ENCODE measurements around the gene C12orf60. TPM values are rescaled to one million over a fixed set of nuclear protein-coding genes. Genes with fewer than 3 reads are reported as not detected.

C12orf60 gene
- total RNA-seq, 1 donor from 2014 or later: 2.3 TPM

DNA sequence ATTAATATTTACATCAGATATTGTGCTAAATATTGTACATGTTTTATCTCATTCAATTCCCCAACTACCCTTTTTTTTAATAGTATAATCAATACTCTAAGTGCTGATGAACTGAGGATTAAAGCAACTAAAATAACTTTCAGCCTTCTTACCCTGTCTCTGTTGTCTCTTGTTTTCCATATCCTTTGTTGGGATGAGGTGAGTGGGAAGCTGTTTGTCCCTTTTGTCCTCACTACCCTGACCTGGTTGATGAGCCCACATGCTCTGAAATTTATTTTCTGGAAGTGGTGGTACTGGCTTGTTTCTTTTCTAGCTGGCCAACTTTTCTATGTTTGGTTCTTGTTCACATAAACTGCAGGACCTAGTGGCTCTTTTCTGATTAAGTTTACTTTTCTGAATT is 49.4 kb downstream of the C12orf60 start:
- ATAC-seq (no peak), DNase-seq (ENCODE audit: low spot score) (no peak)
- intact Hi-C loops (cut with DNase I): no loop called here

DNA sequence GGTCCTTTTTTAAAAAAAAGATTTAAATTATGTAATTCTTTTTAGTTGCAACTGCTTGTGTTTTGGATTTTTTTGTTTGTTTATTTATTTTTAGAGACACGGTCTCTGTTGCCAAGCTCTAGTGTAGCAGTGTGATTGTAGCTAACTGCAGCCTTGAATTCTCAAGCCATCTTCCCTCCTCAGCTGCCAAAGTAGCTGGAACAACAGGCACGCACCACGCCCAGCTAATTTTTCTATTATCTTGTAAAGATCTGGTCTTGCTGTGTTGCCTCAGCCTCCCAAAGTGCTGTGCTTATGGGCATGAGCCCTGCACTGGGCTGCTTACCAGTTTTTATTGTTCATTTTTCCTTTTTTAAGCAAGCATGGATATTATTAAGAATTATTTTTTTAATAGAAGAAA is 50.5 kb downstream of the C12orf60 start:
- DNase-seq (ENCODE audit: low spot score) (no peak), ATAC-seq (peak; percentile 74)
- intact Hi-C loops (cut with DNase I): no loop called here

DNA sequence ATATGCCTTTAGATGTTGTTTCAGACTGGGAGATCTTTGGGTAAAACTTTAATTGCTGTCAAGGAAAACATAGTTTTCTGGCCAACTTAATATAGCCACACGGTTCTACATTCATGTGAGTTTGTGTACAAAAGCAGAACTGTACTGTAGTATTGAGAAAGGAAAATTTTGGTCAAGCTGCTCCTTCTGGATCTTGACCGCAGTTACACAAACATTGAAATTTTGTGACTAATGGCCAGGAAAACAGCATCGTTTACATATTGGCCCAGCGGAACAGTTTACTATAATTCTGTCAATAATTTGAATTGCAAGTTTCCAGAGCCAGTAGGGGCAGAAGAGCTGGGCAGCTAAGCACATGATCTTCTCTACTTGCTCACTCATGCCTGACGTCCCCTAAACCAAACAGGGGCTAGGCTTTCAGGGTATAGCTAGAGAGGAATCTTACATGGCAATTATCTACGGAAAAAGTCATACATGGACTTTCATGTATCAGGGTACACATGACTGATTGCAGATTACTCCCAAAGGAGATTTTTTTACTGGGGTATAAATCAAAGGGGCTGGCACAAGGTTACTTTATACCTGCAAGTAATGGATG is 51.2 kb downstream of the C12orf60 start:
- intact Hi-C loops (cut with DNase I): no loop called here
- ATAC-seq (peak; percentile 71), DNase-seq (ENCODE audit: low spot score) (no peak)

DNA sequence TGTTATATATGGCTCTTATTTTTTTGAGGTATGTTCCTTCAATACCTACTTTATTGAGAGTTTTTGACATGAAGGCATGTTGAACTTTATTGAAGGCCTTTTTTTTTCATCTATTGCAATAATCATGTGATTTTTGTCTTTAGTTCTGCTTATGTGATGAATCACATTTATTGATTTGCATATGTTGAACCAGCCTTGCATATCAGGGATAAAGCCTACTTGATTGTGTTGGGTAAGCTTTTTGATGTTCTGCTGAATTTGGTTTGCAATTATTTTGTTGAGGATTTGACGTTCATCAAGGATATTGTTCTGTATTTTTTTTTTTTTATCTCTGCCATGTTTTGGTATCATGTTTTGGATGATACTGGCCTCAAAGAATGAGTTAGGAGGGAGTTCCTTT is 55.0 kb downstream of the C12orf60 start:
- no peak for DNase-seq (ENCODE audit: low spot score)
- intact Hi-C loops (cut with DNase I): no loop called here
- no peak for ATAC-seq

DNA sequence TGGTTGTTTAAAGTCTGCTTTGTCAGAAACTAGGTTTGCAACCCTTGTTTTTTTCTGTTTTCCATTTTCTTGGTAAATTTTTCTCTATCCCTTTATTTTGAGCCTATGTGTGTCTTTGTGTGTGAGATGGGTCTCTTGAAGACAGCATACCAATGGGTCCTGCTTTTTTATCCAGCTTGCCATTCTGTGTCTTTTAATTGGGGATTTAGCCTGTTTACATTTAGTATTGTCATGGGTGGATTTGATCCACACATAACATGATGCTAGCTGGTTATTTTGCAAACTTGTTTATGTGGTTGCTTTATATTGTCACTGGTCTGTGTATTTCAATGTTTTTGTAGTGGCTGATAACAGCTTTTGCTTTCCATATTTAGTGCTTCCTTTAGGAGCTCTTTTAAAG is 57.0 kb downstream of the C12orf60 start:
- ATAC-seq: no peak
- no peak for DNase-seq (ENCODE audit: low spot score)
- intact Hi-C loops (cut with DNase I): no loop called here

DNA sequence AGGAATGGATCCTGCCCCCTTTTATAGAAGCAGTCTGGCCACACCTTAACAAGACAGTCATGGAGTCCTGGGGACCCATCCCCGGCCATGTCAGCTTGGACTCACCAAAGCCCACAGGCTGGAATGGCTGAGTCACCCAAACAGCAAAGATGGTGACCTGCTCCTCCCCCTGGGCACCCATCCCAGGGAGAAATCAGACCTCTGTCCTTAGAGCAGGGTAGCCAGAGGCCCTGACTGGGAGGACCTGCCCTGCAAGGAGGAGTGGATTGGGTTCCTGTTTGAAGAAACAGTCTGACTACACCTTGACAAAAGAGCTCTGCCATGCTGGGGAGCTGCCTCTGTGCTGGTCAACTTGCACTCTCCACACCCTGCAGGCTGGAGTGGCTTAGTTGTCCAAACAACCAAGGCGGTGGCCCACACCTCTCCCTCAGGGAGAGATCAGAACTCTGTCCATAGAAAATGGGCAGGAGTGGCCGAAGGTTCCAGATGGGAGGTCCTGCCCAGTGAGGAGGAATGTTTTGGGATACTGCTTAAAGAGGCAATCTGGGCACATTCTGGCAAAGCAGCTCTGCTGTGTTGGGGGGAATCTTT is 65.5 kb downstream of the C12orf60 start:
- intact Hi-C loops (cut with DNase I): no loop called here
- ATAC-seq (no peak), DNase-seq (ENCODE audit: low spot score) (no peak)

DNA sequence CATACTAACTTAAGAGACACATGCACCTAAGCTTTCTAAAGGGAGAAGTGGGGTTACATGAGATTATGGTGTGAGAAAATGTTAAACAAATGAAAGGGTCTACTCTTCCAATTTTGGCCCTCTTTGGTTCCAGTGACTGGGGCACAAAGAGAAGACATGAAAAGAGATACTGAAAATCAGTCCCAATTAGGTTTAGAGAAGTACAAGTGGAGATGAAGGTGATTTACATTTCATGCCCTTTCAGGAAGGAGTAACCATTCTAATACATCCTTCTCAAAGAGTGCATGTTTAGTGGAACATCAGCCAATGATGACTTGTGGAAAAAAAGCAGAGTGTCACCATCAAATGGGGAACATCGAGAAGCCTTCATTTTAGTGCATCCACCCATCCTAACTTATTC is 67.8 kb downstream of the C12orf60 start:
- DNase-seq (ENCODE audit: low spot score): no peak
- no peak for ATAC-seq
- intact Hi-C loops (cut with DNase I): no loop called here

DNA sequence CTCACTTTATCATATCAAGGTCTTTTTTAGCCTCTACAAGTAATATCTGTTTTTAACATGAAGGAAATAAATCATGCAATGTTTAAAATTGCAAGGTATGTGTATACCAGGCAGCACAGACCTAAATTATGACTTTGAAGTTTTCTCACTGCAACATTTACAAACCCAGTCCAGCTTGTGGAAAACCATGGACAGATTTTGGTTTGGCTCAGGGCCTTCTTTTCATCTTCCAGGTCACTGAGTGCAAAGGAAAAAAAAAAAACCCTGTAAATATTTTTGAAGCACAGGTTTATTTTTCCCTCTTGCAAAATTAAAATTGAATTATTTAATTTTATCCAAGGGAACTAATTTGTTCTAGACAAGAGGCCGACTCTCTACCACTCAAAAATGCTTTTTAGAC is 68.4 kb downstream of the C12orf60 start:
- no peak for DNase-seq (ENCODE audit: low spot score)
- intact Hi-C loops (cut with DNase I): no loop called here
- peak; percentile 42 for ATAC-seq

DNA sequence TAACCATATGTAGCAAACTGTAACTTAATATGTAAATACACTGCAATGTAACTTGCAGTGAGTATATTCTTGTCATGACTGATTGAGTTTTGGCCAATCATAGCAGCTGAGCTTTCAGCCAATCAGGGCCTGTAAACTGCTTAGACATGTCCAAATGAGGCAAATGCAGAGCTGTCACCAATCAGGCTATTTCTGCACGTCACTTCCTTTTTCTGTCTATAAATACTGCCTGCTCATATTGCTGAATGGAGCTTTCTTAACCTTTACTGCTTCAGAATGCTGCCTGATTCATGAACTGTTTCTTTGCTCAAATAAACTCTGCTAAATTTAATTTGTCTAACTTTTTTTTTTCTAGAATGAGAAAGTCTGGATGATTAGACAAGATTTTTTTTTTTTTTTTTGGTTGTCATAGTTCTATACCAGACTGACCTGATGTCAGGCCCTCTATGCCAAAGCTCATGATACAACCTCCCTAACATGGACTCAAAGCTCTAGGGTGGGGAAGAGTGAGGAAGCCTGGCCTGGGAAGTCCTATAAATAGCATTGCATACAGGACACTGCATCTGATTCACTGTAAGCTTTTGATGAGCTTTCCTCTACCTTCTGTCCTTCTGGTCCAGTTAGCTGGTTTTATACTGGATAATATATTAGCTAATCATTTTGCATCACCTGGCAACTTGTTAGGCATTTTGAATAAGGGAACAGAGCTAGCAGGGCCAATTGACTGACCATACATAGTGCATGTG is 70.1 kb downstream of the C12orf60 start:
- DNase-seq (ENCODE audit: low spot score): no peak
- intact Hi-C loops (cut with DNase I): no loop called here
- no peak for ATAC-seq

Other genes starting within 250 kb of the C12orf60 start
- 17.1 TPM for gene PLBD1, start 235.8 kb upstream of the C12orf60 start, total RNA-seq
- not detected for gene GUCY2C, start 107.1 kb upstream of the C12orf60 start, total RNA-seq
- 63.8 TPM for gene WBP11, start 192 bp upstream of the C12orf60 start, total RNA-seq
- 21.0 TPM for gene SMCO3, start 10.5 kb downstream of the C12orf60 start, total RNA-seq
- gene ART4, start 39.9 kb downstream of the C12orf60 start, total RNA-seq: 0.80 TPM
- 1,381 TPM for gene MGP, start 82.2 kb downstream of the C12orf60 start, total RNA-seq
- gene ERP27, start 134.9 kb downstream of the C12orf60 start, total RNA-seq: 1.0 TPM
- 73.5 TPM for gene ARHGDIB, start 157.9 kb downstream of the C12orf60 start, total RNA-seq
- gene PDE6H, start 169.4 kb downstream of the C12orf60 start, total RNA-seq: not detected